GOT3 (cell line): ENCODE measurements around the gene PAPPA2.
"Not testable (repeated sequence)": the region's sequence is repeated elsewhere in the genome, so short reads cannot be mapped to it uniquely, and the experiment has no call there.

Experiments used
- DNase-seq: peaks from one replicate; lab custom pipeline; 2025; ENCODE audit warnings: mixed read lengths; lab: John Stamatoyannopoulos, UW

The PAPPA2 gene

GRCh38 chr1:176693697-176694329, 230.8 kb downstream of the PAPPA2 start:
- DNase-seq = no peak

- DNase-seq = no peak
Measured at GRCh38 chr1:176694713-176695112, 231.7 kb downstream of the PAPPA2 start.

DNA sequence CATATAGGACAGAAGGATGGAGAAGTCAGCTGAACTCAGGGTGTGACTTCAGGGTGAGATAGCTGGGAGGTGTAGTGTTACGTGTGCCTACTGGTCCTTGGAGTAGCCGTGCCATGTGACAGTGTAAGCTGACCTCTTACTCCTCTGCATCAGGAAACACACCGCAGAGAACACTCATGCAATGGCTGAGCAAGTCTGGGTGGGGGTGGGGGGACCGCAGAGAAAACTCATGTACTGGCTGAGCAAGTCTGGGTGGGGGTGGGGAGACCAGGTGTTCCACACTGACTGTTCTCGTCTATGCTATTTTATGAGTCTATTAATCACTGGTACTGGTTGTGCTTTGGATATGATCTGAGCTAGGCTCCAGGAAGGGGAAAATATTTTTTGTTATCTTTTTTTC, 233.1 kb downstream of the PAPPA2 start:
- no peak for DNase-seq

DNA sequence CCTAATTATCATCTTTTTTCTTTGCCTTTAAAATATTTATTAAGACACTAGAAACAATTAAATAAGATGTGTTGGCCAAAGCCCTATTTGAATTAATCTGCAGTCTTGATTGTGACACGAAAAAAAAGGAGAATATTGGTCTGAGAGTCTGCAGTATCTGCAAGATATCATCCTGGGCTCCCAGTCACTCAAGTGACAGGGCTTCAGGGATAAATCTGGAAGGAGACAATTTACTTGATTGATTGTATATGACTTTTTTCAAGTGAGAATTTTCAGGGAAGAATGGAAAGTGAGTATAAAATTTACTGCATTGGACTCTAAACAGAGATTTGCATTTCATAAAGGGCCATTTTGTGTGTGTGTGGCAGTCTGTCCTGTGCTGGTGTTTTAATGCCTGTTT, 233.7 kb downstream of the PAPPA2 start:
- DNase-seq = no peak

- no peak for DNase-seq
Measured at GRCh38 chr1:176699821-176700220, 236.8 kb downstream of the PAPPA2 start.

DNA sequence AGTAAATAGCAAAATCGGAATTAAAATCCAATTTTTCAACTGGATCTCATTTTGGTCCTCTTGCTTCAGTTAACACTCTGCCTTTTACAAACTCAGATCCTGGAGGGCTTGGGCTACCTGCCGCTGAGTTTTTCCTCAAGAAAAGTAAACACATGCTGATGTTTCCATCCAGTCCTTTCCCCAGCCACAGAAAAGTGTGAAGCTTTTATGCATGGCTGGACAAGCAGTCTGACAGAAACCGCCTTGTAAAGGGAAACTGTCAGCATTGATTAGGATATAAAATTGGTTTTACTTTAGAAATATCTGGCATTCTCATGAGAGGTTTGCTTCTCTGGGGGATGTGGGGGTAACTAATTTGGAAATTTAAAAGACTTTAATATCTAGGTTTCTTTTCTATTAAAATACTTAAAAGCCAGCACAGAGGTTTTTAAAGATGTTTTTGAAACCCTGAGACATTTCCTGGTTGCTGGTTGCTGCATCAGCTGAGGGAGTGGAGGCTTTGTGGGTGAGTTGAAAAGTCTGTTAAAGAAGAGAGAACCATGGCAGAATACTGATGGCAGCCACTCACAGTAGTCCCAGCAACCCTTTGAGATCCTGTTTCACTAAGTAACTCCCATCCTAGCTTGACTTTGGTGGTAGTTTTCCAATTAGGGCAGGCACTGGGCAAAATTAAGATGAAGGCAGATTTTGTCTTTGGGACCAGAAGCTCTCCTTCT, 238.3 kb downstream of the PAPPA2 start:
- no peak for DNase-seq

DNA sequence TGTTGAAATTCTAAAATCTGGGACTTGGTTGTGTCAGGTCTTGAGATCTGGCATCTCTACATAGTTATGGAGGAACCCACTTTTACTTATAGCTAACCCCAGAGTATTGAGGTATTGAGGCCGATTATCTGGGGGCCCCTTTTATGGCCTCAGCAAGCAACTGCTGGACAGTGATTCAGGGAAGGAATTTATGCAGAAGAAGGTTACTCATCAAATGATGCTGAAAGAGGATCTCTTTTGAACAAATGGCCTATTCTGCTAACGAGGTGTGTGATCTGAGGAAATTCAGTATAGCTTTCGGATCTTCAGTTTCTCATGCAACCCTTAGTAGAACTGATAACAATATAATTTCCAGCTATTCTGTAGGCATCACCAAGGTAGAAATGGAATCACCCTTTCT, 239.9 kb downstream of the PAPPA2 start:
- no peak for DNase-seq

DNA sequence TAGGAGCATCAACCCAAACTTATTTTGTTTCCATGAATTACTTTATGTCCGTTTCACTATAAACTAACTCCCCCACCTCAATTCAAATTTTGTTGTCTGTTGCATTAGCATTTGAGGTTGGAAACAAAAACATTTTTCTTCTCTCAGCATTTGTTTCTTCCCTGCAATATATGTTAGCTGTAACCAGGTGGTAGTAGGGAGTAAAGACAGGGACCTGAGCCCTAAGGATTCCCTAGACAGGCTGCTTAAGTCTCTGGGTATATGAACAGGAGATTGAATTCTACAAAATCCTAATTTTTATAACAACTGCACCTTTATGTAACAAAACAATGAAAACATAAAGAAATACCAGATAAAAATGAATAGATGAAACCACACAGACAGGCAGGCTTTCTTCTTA, 242.6 kb downstream of the PAPPA2 start:
- no peak for DNase-seq

DNA sequence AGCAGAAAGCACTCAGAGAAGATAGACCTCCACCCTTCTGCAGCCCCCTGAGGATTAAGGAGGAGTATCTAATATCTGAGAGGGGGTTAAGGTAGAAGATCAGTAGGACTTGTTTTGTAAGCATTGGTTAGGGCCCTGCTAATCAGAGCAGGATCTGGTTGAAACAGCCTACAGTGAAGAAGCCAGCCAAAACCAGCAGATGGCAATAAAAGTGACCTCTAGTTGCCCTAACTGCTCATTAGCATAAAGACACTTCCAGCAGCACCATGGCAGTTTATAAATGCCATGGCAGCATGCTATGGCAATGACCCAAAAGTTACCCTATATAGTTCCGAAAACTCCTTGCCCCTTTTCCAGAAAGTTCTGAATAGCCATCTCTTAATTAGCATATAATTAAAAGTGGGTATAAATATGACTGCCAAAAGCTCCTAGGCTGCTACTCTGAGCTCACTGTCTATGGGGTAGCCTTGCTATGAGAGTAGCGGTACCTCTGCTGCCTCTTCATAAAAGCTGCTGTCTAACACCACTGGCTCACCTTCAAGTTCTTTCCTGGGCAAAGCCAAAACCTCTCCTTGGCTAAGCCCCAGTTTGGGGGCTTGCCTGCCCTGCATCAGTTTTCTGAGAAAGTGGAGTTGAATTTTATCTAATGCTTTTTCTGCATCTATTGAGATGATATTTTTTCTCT, 254.2 kb downstream of the PAPPA2 start:
- no peak for DNase-seq

GRCh38 chr1:176719447-176719846, 256.5 kb downstream of the PAPPA2 start:
- no peak for DNase-seq

DNA sequence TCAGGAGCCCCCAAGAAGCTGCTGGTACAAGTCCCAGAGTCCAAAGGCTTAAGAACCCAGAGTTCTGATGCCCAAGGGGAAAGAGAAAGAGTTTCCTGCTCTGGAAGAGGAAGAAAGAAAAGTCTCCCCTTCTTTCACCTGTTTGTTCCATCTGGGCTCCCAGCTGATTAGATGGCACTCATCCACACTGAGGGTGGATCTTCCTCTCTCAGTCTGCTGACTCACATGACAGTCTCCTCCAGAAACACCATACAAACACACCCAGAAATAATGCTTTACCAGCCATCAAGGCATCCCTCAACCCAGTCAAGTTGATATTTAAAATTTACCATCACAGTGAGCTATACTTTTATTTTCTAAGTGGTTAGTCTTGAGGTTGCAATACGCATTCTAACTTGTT, 257.9 kb downstream of the PAPPA2 start:
- no peak for DNase-seq

GRCh38 chr1:176733661-176734060, 270.7 kb downstream of the PAPPA2 start:
- DNase-seq = no peak

DNA sequence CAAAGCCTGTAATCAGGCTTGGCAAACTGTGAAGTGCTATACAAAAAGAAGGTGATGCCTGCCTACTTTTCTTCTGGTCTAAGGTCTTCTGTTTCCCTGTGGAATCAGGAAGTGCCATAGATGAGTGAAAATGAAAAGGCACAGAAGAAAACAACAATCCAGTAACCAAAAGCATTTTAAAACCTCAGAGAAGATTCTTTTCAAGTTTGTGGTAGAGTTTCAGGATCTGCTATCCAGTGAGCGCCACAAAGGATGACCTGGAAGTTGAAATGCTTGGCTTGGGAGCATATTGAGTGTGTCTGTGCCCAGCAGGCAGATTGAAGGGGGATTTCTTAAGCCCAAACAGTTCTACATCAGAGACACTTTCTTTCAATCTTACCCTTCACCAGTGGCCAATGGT, 272.2 kb downstream of the PAPPA2 start:
- no peak for DNase-seq

DNA sequence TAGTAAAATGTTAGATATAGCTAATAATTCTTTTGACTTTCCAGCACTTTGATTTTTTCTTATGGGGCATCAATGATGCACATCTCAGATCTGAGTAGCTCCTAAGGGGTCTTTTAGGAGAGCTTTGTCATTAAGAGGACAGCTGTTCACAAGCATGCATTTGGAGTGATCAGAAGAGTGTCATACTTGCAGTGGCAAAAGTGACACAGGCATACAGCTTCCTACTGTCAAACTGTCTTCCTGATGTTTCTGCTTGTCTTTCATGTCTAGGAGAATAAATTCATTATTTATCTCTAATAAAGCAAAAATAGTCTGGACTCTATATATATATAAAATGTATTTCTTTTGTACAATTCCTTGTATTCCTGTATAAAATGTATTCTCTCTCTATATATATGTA, 273.0 kb downstream of the PAPPA2 start:
- DNase-seq = no peak

- no peak for DNase-seq
Measured at GRCh38 chr1:176741181-176741580, 278.2 kb downstream of the PAPPA2 start.

DNA sequence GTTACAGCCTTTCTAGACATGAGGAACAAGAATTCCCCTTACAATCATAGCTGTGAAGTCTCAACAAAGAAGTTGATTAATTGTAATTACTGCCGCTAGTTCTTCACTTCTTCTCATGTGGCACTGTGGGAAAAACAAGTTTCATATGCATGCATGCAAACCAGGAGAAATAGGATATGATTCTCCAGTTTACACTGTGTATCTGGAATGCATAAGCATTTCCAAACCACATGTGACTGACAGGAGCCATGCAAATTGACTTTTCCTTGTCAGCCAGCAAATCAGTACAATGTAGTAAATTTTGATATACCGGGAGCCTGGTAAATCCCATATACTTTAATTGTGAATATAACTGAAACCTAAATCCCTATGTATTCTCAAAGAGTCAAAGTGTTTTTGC, 279.3 kb downstream of the PAPPA2 start:
- no peak for DNase-seq

DNA sequence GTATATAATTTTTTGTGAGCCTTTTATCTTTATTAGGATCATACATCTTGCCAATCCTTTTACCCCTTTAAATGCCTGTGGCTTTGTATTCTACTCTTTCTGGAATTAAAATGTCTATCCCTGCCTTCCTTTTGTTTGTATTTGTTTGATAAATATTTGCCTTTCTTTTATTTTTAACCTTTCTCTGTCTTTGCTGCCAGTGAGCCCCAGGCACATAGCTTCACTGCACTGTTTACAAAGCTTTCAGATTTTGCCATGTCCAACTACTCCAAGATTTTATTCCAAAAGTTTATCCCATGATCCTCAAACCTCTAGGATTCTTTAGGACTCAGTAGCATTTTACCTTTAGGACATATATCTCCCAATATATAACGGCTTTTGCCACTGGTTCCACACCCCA, 281.2 kb downstream of the PAPPA2 start:
- DNase-seq = no peak

DNA sequence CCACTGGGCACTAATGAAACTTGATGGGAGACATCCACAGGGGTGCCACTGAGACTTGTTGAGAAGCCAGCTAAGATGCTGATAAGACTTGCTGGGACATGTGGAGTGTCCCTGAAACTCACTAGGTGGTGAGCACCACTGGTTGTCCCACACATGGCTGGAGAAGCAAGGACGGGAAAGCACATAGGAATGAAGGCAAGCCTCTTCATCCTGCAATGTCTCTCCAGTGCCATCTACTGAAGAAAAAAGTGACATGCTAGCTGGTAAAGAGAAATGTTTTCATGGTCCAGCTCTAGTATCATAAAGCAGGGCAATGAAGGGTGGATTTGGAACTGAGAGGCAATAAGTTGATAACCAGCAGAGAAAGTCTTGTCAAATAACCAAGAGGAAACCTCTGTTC, 283.0 kb downstream of the PAPPA2 start:
- DNase-seq = no peak

DNA sequence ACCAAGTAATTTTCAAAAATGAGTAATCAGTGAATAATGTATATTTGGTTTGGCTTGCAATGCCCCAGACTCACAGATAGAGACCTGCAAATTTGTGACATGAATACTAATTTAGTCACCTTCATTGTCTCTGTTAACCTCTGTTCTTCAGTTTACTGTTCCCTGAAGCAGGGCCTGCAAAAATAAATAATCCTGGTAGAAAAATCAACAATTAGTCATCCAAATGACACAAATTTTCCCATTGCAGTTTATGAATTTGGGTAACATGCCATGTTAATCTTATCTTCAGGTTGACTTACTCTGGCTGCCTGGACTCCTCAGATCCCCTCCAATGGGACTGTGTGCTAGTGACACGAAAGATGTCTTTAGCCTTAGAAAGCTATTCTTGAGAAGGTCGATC, 289.5 kb downstream of the PAPPA2 start:
- DNase-seq = no peak

DNA sequence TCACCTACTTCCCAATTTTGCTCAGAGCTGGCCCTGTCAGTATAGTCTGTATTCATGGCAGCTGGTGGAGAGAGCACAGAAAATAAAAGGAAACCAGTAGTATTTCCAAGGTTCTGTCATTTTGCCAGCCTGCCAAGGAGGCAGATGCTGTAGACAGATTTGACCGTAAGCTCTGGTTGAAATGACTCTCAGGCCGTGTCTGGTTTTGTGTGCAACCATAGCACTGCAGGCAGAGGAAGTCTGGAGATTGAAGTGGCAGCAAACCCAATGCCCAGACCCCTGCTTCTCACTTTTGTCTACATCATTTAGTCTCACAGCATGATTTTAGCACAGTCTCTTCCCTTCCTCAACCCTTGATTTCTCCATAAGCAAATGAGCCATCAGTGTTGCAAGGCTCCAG, 291.7 kb downstream of the PAPPA2 start:
- DNase-seq = no peak

- not testable (repeated sequence) for DNase-seq
Measured at GRCh38 chr1:176756817-176757216, 293.8 kb downstream of the PAPPA2 start.

DNA sequence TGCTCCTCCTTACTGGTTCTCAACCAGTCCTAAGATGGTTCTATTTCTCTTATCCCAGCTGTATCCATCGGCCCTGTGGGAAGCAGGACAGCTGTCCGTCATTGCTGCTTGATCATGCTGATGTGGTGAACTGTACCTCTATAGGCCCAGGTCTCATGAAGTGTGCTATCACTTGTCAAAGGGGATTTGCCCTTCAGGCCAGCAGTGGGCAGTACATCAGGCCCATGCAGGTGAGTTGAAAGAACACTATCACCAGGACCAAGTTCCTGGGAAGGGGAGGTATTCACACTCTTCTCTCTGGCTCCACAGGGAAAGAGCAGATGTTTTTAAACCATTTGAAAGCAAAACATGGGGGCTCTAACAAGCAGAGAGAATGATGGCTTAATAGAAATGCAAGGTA, 302.6 kb downstream of the PAPPA2 start:
- no peak for DNase-seq

- DNase-seq = no peak
Measured at GRCh38 chr1:176766779-176767178, 303.8 kb downstream of the PAPPA2 start.
